ENCODE measurements around the gene RPA3. TPM values are rescaled to one million over a fixed set of nuclear protein-coding genes. Genes with fewer than 3 reads are reported as not detected.

Gene RPA3
- polyA plus RNA-seq, 1 donor (not counting 4 experiments of a cell fraction or from before 2014, with no cell fraction given): 51.1 TPM

DNA sequence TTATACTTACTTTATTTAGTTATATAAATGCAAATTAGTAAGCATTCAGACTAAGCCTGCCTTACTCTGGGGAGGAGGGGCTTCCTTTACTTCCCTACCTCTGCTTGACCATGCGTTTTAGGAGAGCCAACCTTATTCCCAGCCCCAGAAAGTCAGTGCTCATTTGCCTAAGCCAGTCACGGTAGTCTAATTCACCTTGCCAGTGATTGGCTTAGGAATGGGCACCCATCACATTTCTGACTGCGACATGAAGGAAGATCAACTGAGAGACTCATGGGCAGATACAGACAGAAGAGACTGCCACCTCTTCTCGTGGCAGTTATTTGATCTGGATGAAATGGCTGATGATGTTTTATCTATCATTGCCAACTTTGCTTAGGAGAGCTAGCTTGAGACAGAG, 29.5 kb downstream of the RPA3 start:
- Histone ChIP-seq H3K9me1 (ENCODE audit: control insufficient read depth, extremely low read depth, insufficient read depth, low read length) (no peaks in the 10 kb centered on the region), H3K27me3 (ENCODE audit: control insufficient read depth, extremely low read depth, insufficient read depth, low read length) (no peaks in the 10 kb centered on the region), H3K27ac (ENCODE audit: control insufficient read depth, insufficient read depth, low read length) (no peak overlapping the region), H3K9me3 (ENCODE audit: control insufficient read depth, low read depth, low read length) (no peaks in the 10 kb centered on the region), H2AFZ (ENCODE audit: control insufficient read depth, low read length) (peak overlapping the region; percentile 42), H3K9ac (ENCODE audit: control insufficient read depth, extremely low read depth, insufficient read depth, low read length) (no peak overlapping the region), H3K4me3 (ENCODE audit: control insufficient read depth in 2 of 3, extremely low read depth in 1 of 3, insufficient read depth in 2 of 3, low read depth in 1 of 3, low read length in 3 of 3) (no peak overlapping the region), H3K4me1 (ENCODE audit: control insufficient read depth, extremely low read depth, insufficient read depth, low read length) (peaks cover 4% of the 10 kb centered on the region), H4K20me1 (ENCODE audit: control insufficient read depth, extremely low read depth, insufficient read depth, low read length) (no peaks in the 10 kb centered on the region), H3K4me2 (ENCODE audit: control insufficient read depth, extremely low read depth, insufficient read depth, low read depth, low read length) (peak overlapping the region; percentile 59), H3K79me2 (ENCODE audit: control insufficient read depth, insufficient read depth, low read length) (no peaks in the 10 kb centered on the region), H3K36me3 (ENCODE audit: control insufficient read depth in 2 of 2, extremely low read depth in 1 of 2, insufficient read depth in 2 of 2, low read length in 2 of 2) (no peaks in the 10 kb centered on the region)
- DNase-seq (ENCODE audit: low read depth, low spot score) (no peak), FAIRE-seq (no peak)
- dilution Hi-C loops (cut with MboI; ENCODE audit: extremely low pct_ligation_motif_present, low sequenced_read_pairs): no loop called here
- no peak for TF ChIP-seq EZH2 (IDR thresholded peaks at IDR 0.05; ENCODE audit: low read length)
- TF ChIP-seq, protein P1, sequence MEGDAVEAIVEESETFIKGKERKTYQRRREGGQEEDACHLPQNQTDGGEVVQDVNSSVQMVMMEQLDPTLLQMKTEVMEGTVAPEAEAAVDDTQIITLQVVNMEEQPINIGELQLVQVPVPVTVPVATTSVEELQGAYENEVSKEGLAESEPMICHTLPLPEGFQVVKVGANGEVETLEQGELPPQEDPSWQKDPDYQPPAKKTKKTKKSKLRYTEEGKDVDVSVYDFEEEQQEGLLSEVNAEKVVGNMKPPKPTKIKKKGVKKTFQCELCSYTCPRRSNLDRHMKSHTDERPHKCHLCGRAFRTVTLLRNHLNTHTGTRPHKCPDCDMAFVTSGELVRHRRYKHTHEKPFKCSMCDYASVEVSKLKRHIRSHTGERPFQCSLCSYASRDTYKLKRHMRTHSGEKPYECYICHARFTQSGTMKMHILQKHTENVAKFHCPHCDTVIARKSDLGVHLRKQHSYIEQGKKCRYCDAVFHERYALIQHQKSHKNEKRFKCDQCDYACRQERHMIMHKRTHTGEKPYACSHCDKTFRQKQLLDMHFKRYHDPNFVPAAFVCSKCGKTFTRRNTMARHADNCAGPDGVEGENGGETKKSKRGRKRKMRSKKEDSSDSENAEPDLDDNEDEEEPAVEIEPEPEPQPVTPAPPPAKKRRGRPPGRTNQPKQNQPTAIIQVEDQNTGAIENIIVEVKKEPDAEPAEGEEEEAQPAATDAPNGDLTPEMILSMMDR (optimal IDR thresholded peaks at IDR 0.05 in 1 of 3, IDR thresholded peaks at IDR 0.05 in 1 of 3, conservative IDR thresholded peaks at IDR 0.05 in 1 of 3; ENCODE audit: extremely low read depth in 1 of 3, insufficient read depth in 2 of 3, low read length in 3 of 3): no peak

DNA sequence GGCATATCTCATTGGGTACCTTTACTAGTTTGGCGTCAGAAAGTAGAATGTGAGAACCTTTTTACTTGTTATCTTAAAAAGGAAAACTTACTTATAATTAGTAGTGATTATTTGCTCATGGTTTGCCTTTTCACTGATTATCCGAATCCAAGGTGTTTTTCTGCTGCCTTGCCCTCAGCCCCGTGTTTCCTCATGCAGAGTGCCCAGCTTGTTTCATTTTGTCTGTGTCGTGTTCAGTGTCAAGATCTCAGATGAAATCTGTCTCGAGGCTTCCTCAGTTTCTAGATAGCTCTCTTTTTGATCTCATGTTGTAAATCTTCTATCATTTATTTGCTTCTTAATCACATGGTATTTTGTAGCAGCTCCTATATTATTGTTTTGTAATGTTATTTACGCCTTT, 30.1 kb downstream of the RPA3 start:
- Histone ChIP-seq H3K9ac (ENCODE audit: control insufficient read depth, extremely low read depth, insufficient read depth, low read length) (no peak overlapping the region), H4K20me1 (ENCODE audit: control insufficient read depth, extremely low read depth, insufficient read depth, low read length) (no peaks in the 10 kb centered on the region), H3K4me2 (ENCODE audit: control insufficient read depth, extremely low read depth, insufficient read depth, low read depth, low read length) (peak overlapping the region; percentile 59), H3K27me3 (ENCODE audit: control insufficient read depth, extremely low read depth, insufficient read depth, low read length) (no peaks in the 10 kb centered on the region), H2AFZ (ENCODE audit: control insufficient read depth, low read length) (peak overlapping the region; percentile 33), H3K9me3 (ENCODE audit: control insufficient read depth, low read depth, low read length) (no peaks in the 10 kb centered on the region), H3K79me2 (ENCODE audit: control insufficient read depth, insufficient read depth, low read length) (no peaks in the 10 kb centered on the region), H3K4me1 (ENCODE audit: control insufficient read depth, extremely low read depth, insufficient read depth, low read length) (no peaks in the 10 kb centered on the region), H3K9me1 (ENCODE audit: control insufficient read depth, extremely low read depth, insufficient read depth, low read length) (no peaks in the 10 kb centered on the region), H3K27ac (ENCODE audit: control insufficient read depth, insufficient read depth, low read length) (no peak overlapping the region), H3K4me3 (ENCODE audit: control insufficient read depth in 2 of 3, extremely low read depth in 1 of 3, insufficient read depth in 2 of 3, low read depth in 1 of 3, low read length in 3 of 3) (peak overlapping the region in 1 of 3 experiments; percentile 46), H3K36me3 (ENCODE audit: control insufficient read depth in 2 of 2, extremely low read depth in 1 of 2, insufficient read depth in 2 of 2, low read length in 2 of 2) (no peaks in the 10 kb centered on the region)
- FAIRE-seq: no peak
- TF ChIP-seq EZH2 (IDR thresholded peaks at IDR 0.05; ENCODE audit: low read length): no peak
- TF ChIP-seq, protein P1 (optimal IDR thresholded peaks at IDR 0.05 in 1 of 3, IDR thresholded peaks at IDR 0.05 in 1 of 3, conservative IDR thresholded peaks at IDR 0.05 in 1 of 3; ENCODE audit: extremely low read depth in 1 of 3, insufficient read depth in 2 of 3, low read length in 3 of 3): no peak
- no peak for DNase-seq (ENCODE audit: low read depth, low spot score)
- dilution Hi-C loops (cut with MboI; ENCODE audit: extremely low pct_ligation_motif_present, low sequenced_read_pairs): no loop called here
